WI38 (cell line): ENCODE results near the gene CERS1.

Experiments used
- H3K4me3 ChIP-seq: 2 replicates; pipeline ENCODE4 v1.5.1; 2011; ENCODE audit warnings: low read depth, mild to moderate bottlenecking, control low read depth, low read length
- CTCF ChIP-seq: IDR thresholded peaks from 2 replicates; pipeline ENCODE4 v1.5.1; 2012; ENCODE audit warnings: low read depth, mild to moderate bottlenecking, control low read depth, low read length

CERS1 gene

GRCh38 chr19:18939922-18940768, 44.2 kb upstream of the CERS1 start:
- TF ChIP-seq CTCF = no peak

GRCh38 chr19:18939163-18939562, 43.2 kb upstream of the CERS1 start:
- H3K4me3 ChIP-seq = peak overlapping the region; percentile 85
- TF ChIP-seq CTCF = no peak

More at GRCh38 chr19:18939922-18940768, 44.2 kb upstream of the CERS1 start:
- peak overlapping the region; percentile 85 for H3K4me3 ChIP-seq

GRCh38 chr19:18933297-18933696, 37.3 kb upstream of the CERS1 start:
- TF ChIP-seq CTCF = no peak
- no peak overlapping the region for H3K4me3 ChIP-seq

- no peak overlapping the region for H3K4me3 ChIP-seq
- no peak for TF ChIP-seq CTCF
Observed at GRCh38 chr19:18932216-18932841, 36.4 kb upstream of the CERS1 start.

- no peak overlapping the region for H3K4me3 ChIP-seq
- TF ChIP-seq CTCF = no peak
Observed at GRCh38 chr19:18931316-18932162, 35.6 kb upstream of the CERS1 start.

GRCh38 chr19:18929311-18929710, 33.4 kb upstream of the CERS1 start:
- TF ChIP-seq CTCF = no peak
- H3K4me3 ChIP-seq = no peak overlapping the region
